Neural progenitor cell (in vitro differentiated cells): ENCODE measurements around the gene PRM1.

Source experiments
- EZH2 ChIP-seq: fragments of 200-600 bp; sonication (generic); IDR thresholded peaks from 2 replicates; pipeline ENCODE4 v1.6.1; 2017; ENCODE audit warnings: antibody characterized with exemption, mild to moderate bottlenecking, moderate library complexity
- EZH2phosphoT487 ChIP-seq: fragments of 200-600 bp; sonication (generic); IDR thresholded peaks from 2 replicates; pipeline ENCODE4 v1.6.1; 2017; ENCODE audit warnings: antibody characterized with exemption
- TF ChIP-seq, protein P1 (sequence below): fragments of 200-600 bp; sonication (generic); IDR thresholded peaks from 2 replicates; pipeline ENCODE4 v1.5.1; 2017; ENCODE audit warnings: antibody characterized with exemption, mild to moderate bottlenecking

DNA sequence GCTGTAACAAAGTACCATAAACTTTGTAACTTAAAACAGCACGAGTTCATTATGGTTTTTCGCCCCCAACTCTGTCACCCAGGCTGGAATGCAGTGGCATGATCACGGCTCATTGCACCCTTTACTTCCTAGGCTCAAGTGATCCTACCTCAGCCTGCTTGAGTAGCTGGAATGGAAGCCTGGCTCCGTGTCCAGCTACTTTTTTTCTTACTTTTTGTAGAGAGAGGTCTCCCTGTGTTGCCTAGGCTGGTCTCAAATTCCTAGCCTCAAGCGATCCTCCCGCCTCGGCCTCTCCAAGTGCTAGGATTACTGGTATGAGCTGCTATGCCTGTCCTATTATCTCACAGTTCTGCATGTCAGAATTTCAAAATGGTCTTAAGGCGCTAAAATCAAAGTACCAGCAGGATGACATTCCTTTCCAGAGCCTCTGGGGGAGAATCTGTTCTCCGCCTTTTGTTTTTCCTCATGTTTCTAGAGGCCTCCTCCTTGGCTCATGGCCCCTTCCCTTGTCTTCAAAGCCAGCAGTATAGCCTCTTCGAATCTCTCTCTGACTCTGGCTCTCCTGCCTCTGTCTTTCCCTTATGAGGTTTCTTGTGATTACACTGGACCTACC, 10.1 kb upstream of the PRM1 start:
- no peak for TF ChIP-seq EZH2
- TF ChIP-seq, protein P1, sequence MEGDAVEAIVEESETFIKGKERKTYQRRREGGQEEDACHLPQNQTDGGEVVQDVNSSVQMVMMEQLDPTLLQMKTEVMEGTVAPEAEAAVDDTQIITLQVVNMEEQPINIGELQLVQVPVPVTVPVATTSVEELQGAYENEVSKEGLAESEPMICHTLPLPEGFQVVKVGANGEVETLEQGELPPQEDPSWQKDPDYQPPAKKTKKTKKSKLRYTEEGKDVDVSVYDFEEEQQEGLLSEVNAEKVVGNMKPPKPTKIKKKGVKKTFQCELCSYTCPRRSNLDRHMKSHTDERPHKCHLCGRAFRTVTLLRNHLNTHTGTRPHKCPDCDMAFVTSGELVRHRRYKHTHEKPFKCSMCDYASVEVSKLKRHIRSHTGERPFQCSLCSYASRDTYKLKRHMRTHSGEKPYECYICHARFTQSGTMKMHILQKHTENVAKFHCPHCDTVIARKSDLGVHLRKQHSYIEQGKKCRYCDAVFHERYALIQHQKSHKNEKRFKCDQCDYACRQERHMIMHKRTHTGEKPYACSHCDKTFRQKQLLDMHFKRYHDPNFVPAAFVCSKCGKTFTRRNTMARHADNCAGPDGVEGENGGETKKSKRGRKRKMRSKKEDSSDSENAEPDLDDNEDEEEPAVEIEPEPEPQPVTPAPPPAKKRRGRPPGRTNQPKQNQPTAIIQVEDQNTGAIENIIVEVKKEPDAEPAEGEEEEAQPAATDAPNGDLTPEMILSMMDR = no peak
- TF ChIP-seq EZH2phosphoT487 = no peak
